Measurements from ENCODE around the gene DNM1. TPM values are rescaled to one million over a fixed set of nuclear protein-coding genes. Genes with fewer than 3 reads are reported as not detected.
"Not testable (repeated sequence)": the region's sequence is repeated elsewhere in the genome, so short reads cannot be mapped to it uniquely, and the experiment has no call there.

Gene DNM1
- total RNA-seq, 1 donor from 2014 or later = 24.1 TPM

- DNase-seq (ENCODE audit: low spot score) = no peak
Measured at GRCh38 chr9:128175726-128176125, 27.5 kb upstream of the DNM1 start.

- DNase-seq (ENCODE audit: low spot score) = no peak
Measured at GRCh38 chr9:128178806-128179431, 24.3 kb upstream of the DNM1 start.

GRCh38 chr9:128180001-128180400, 23.2 kb upstream of the DNM1 start:
- DNase-seq (ENCODE audit: low spot score) = no peak

- no peak for DNase-seq (ENCODE audit: low spot score)
Measured at GRCh38 chr9:128180447-128180846, 22.7 kb upstream of the DNM1 start.

- DNase-seq (ENCODE audit: low spot score) = not testable (repeated sequence)
Measured at GRCh38 chr9:128181480-128181879, 21.7 kb upstream of the DNM1 start.

- no peak for DNase-seq (ENCODE audit: low spot score)
Measured at GRCh38 chr9:128182893-128183588, 20.1 kb upstream of the DNM1 start.

GRCh38 chr9:128185979-128186965, 16.9 kb upstream of the DNM1 start:
- DNase-seq (ENCODE audit: low spot score) = no peak

GRCh38 chr9:128187361-128187760, 15.8 kb upstream of the DNM1 start:
- DNase-seq (ENCODE audit: low spot score) = no peak

- no peak for DNase-seq (ENCODE audit: low spot score)
Measured at GRCh38 chr9:128188209-128188608, 15.0 kb upstream of the DNM1 start.

GRCh38 chr9:128190013-128190412, 13.2 kb upstream of the DNM1 start:
- no peak for DNase-seq (ENCODE audit: low spot score)

GRCh38 chr9:128190516-128191405, 12.4 kb upstream of the DNM1 start:
- no peak for DNase-seq (ENCODE audit: low spot score)

- peak; percentile 95 for DNase-seq (ENCODE audit: low spot score)
Measured at GRCh38 chr9:128191406-128192046, 11.7 kb upstream of the DNM1 start, which contains the start of gene CIZ1. Gene CIZ1, minus strand, starts transcription at chr9:128191572. Its CDS starts 715 bp downstream, at chr9:128190857.

- peak; percentile 91 for DNase-seq (ENCODE audit: low spot score)
Measured at GRCh38 chr9:128192601-128193371, 10.4 kb upstream of the DNM1 start.

GRCh38 chr9:128193469-128194096, 9.6 kb upstream of the DNM1 start:
- DNase-seq (ENCODE audit: low spot score) = no peak

- no peak for DNase-seq (ENCODE audit: low spot score)
Measured at GRCh38 chr9:128201441-128202369, 1.5 kb upstream of the DNM1 start.

GRCh38 chr9:128202648-128203023, 543 bp upstream of the DNM1 start:
- DNase-seq (ENCODE audit: low spot score) = no peak

GRCh38 chr9:128203707-128204551, 750 bp downstream of the DNM1 start:
- DNase-seq (ENCODE audit: low spot score) = no peak
